Transverse colon (tissue), 4 donors: Measurements from ENCODE around the gene ZNF423.

Experiments
- EP300 ChIP-seq: sonication (generic); formaldehyde crosslinking; IDR thresholded peaks from one replicate; pipeline ENCODE4 v1.6.1; 2017; ENCODE audit warnings: antibody characterized with exemption, low read depth
- POLR2A ChIP-seq: fragments of 450-650 bp; IDR thresholded peaks from one replicate; pipeline ENCODE4 v1.6.1; 2016; ENCODE audit warnings: antibody characterized with exemption, mild to moderate bottlenecking, moderate library complexity
- POLR2AphosphoS5 ChIP-seq, 3 donors: sonication (generic); formaldehyde crosslinking; IDR thresholded peaks; one replicate each; pipeline ENCODE4 v1.6.1; 2016; ENCODE audit warnings: antibody characterized with exemption in 3 of 3
- TF ChIP-seq, protein P1 (sequence below), 5 experiments: fragments of 200-600 bp in 3 of 5; fragments of 450-650 bp in 2 of 5; sonication (generic) in 3 of 5; IDR thresholded peaks; 1 replicate in 2 of 5; 2 replicates in 3 of 5; pipeline ENCODE4 v1.5.1; 2016 to 2017; ENCODE audit warnings: antibody characterized with exemption in 5 of 5, inconsistent platforms in 3 of 5, mild to moderate bottlenecking in 2 of 5, moderate library complexity in 1 of 5

DNA sequence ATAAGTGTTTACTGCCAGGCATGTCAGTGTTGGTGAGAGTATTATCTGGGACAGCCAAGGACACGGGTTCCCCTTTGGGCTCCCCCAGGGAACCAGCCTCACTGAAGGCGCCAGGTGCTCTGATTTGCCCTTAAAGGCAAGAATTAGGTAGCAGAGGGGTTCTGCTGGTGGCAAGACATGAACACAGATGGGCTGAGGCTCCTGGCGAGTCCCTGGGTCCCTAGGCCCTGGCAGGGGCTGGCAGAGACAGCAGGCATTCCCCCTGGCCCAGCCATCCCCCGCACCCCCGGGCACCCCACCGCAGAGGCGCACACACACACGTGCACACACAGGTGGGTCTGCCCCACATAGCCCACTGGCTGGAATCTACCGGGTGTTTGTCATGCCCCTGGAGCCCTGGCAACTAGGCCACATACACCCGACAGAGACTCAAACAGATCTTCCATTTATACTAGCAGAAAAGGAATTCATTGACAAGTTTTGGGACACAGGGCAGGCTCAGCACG, 329.0 kb downstream of the ZNF423 start:
- TF ChIP-seq, protein P1, sequence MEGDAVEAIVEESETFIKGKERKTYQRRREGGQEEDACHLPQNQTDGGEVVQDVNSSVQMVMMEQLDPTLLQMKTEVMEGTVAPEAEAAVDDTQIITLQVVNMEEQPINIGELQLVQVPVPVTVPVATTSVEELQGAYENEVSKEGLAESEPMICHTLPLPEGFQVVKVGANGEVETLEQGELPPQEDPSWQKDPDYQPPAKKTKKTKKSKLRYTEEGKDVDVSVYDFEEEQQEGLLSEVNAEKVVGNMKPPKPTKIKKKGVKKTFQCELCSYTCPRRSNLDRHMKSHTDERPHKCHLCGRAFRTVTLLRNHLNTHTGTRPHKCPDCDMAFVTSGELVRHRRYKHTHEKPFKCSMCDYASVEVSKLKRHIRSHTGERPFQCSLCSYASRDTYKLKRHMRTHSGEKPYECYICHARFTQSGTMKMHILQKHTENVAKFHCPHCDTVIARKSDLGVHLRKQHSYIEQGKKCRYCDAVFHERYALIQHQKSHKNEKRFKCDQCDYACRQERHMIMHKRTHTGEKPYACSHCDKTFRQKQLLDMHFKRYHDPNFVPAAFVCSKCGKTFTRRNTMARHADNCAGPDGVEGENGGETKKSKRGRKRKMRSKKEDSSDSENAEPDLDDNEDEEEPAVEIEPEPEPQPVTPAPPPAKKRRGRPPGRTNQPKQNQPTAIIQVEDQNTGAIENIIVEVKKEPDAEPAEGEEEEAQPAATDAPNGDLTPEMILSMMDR (IDR thresholded peaks at IDR 0.05): no peak
- no peak for TF ChIP-seq EP300
- no peak for TF ChIP-seq POLR2A
- TF ChIP-seq POLR2AphosphoS5 (IDR thresholded peaks at IDR 0.05): no peak
